Thyroid gland (tissue), 4 donors: ENCODE results near the gene LRRC4C.

Source experiments
- CTCF ChIP-seq, 6 experiments: fragments of 200-600 bp in 3 of 6; fragments of 450-650 bp in 3 of 6; sonication (generic) in 3 of 6; IDR thresholded peaks; one replicate each; pipeline ENCODE4 v1.5.1; 2016 to 2019; ENCODE audit warnings: antibody characterized with exemption in 6 of 6, mild to moderate bottlenecking in 2 of 6, inconsistent platforms in 1 of 6, moderate library complexity in 1 of 6
- POLR2A ChIP-seq, 2 donors: fragments of 450-650 bp; IDR thresholded peaks; one replicate each; pipeline ENCODE4 v1.6.1; 2017; ENCODE audit warnings: antibody characterized with exemption in 2 of 2, mild to moderate bottlenecking in 2 of 2, moderate library complexity in 1 of 2

- TF ChIP-seq POLR2A (IDR thresholded peaks at IDR 0.05): no peak
- TF ChIP-seq CTCF (IDR thresholded peaks at IDR 0.05): no peak
Measured at GRCh38 chr11:40252236-40252635, 1207.2 kb downstream of the LRRC4C start.
